H7 (cell line): ENCODE results near the gene C6orf136. TPM values are rescaled to one million over a fixed set of nuclear protein-coding genes. Genes with fewer than 3 reads are reported as not detected.
A peak's percentile ranks its signal among the peaks of the same experiment; 100 is the strongest.
"Not testable (repeated sequence)": the region's sequence is repeated elsewhere in the genome, so short reads cannot be mapped to it uniquely, and the experiment has no call there.

ENCODE experiments used
- DNase-seq: peaks from one replicate; pipeline ENCODE4 v3.0.0; 2012
- H3K27me3 ChIP-seq: 2 replicates; pipeline ENCODE4 v1.6.0; 2011; ENCODE audit warnings: mild to moderate bottlenecking, low read length; ENCODE audit not compliant: control insufficient read depth, insufficient read depth
- H3K36me3 ChIP-seq: replicated peaks from 2 replicates; pipeline ENCODE4 v1.5.1; 2011; ENCODE audit warnings: low read length; ENCODE audit not compliant: control insufficient read depth, insufficient read depth
- H3K4me3 ChIP-seq: 2 replicates; pipeline ENCODE4 v1.5.1; 2011; ENCODE audit warnings: low read depth, mild to moderate bottlenecking, control low read depth, low read length, moderate library complexity; ENCODE audit not compliant: insufficient read depth
- total RNA-seq: library from RNA; depleted of rRNA; stranded (reverse); fragments of >200 nt; shearing (Covaris generic); gene quantifications from 2 replicates; pipeline ENCODE4 v1.2.3, GENCODE V29; 2014

The C6orf136 gene
- total RNA-seq, 1 experiment from 2014 or later = 15.4 TPM

- H3K27me3 ChIP-seq = no peaks in the 10 kb centered on the region
- H3K36me3 ChIP-seq = peaks cover 25% of the 10 kb centered on the region
- peak; percentile 96 for DNase-seq
- H3K4me3 ChIP-seq = peak within 1 kb of the TSS; percentile 92
Measured at GRCh38 chr6:30626484-30627366, 20.2 kb upstream of the C6orf136 start, which contains the start of gene ATAT1. ATAT1 (plus strand) TSS chr6:30626874.

- Histone ChIP-seq H3K4me3 (no peak overlapping the region), H3K36me3 (peaks cover 12% of the 10 kb centered on the region), H3K27me3 (no peaks in the 10 kb centered on the region)
- no peak for DNase-seq
Measured at GRCh38 chr6:30635834-30636233, 11.1 kb upstream of the C6orf136 start.

GRCh38 chr6:30640481-30640880 is 6.5 kb upstream of the C6orf136 start:
- DNase-seq = no peak
- Histone ChIP-seq H3K4me3 (no peak overlapping the region), H3K27me3 (no peaks in the 10 kb centered on the region), H3K36me3 (peaks cover 8% of the 10 kb centered on the region)

GRCh38 chr6:30641048-30641447 is 5.9 kb upstream of the C6orf136 start:
- Histone ChIP-seq H3K4me3 (no peak overlapping the region), H3K27me3 (no peaks in the 10 kb centered on the region), H3K36me3 (peaks cover 8% of the 10 kb centered on the region)
- no peak for DNase-seq

- no peaks in the 10 kb centered on the region for H3K27me3 ChIP-seq
- peaks cover 8% of the 10 kb centered on the region for H3K36me3 ChIP-seq
- H3K4me3 ChIP-seq = no peak overlapping the region
- no peak for DNase-seq
Measured at GRCh38 chr6:30643656-30644055, 3.3 kb upstream of the C6orf136 start.

GRCh38 chr6:30644769-30645168 is 2.2 kb upstream of the C6orf136 start:
- Histone ChIP-seq H3K4me3 (no peak overlapping the region), H3K36me3 (peaks cover 7% of the 10 kb centered on the region)
- DNase-seq = no peak

GRCh38 chr6:30645989-30646388 is 944 bp upstream of the C6orf136 start:
- no peaks in the 10 kb centered on the region for H3K27me3 ChIP-seq
- H3K4me3 ChIP-seq = no peak overlapping the region
- DNase-seq = no peak
- peaks cover 7% of the 10 kb centered on the region for H3K36me3 ChIP-seq

More at GRCh38 chr6:30644769-30645168, 2.2 kb upstream of the C6orf136 start:
- no peaks in the 10 kb centered on the region for H3K27me3 ChIP-seq

GRCh38 chr6:30647242-30648116 is 546 bp downstream of the C6orf136 start:
- DNase-seq = peak; percentile 98
- Histone ChIP-seq H3K36me3 (peaks cover 7% of the 10 kb centered on the region), H3K4me3 (peak overlapping the region; percentile 99), H3K27me3 (no peaks in the 10 kb centered on the region)

GRCh38 chr6:30651143-30651542 is 4.2 kb downstream of the C6orf136 start:
- Histone ChIP-seq H3K4me3 (no peak overlapping the region), H3K27me3 (no peaks in the 10 kb centered on the region), H3K36me3 (peaks cover 31% of the 10 kb centered on the region)
- DNase-seq = no peak

GRCh38 chr6:30654798-30655742 is 8.1 kb downstream of the C6orf136 start:
- Histone ChIP-seq H3K36me3 (peaks cover 46% of the 10 kb centered on the region), H3K4me3 (no peak overlapping the region), H3K27me3 (no peaks in the 10 kb centered on the region)
- no peak for DNase-seq

GRCh38 chr6:30655743-30656094 is 8.8 kb downstream of the C6orf136 start:
- Histone ChIP-seq H3K4me3 (no peak overlapping the region), H3K36me3 (peaks cover 49% of the 10 kb centered on the region), H3K27me3 (no peaks in the 10 kb centered on the region)
- DNase-seq = no peak

- Histone ChIP-seq H3K36me3 (peaks cover 48% of the 10 kb centered on the region), H3K4me3 (no peak overlapping the region), H3K27me3 (no peaks in the 10 kb centered on the region)
- DNase-seq = no peak
Measured at GRCh38 chr6:30656513-30656912, 9.6 kb downstream of the C6orf136 start.

- H3K27me3 ChIP-seq = no peaks in the 10 kb centered on the region
- H3K4me3 ChIP-seq = no peak overlapping the region
- no peak for DNase-seq
- H3K36me3 ChIP-seq = peaks cover 55% of the 10 kb centered on the region
Measured at GRCh38 chr6:30657454-30657853, 10.5 kb downstream of the C6orf136 start.

GRCh38 chr6:30657922-30658321 is 11.0 kb downstream of the C6orf136 start:
- H3K4me3 ChIP-seq, H3K27me3 ChIP-seq, DNase-seq: not testable (repeated sequence)
- H3K36me3 ChIP-seq = peaks cover 52% of the 10 kb centered on the region
